Cardiac muscle cell (in vitro differentiated cells and primary cell): ENCODE results near the gene LRRC59. TPM values are rescaled to one million over a fixed set of nuclear protein-coding genes. Genes with fewer than 3 reads are reported as not detected.

Experiments used
- DNase-seq, 2 donors: peaks; one replicate each; pipeline versions ENCODE4 v3.0.0 to v3.0.0-alpha.2; 2010 to 2017; ENCODE audit warnings: low read depth in 1 of 2, low spot score in 1 of 2
- H3K27ac ChIP-seq: fragments of 200-600 bp; sonication (generic); 2 replicates; pipeline ENCODE4 v1.5.1; 2016
- H3K27me3 ChIP-seq: fragments of 200-600 bp; sonication (generic); 2 replicates; pipeline ENCODE4 v1.6.0; 2016; ENCODE audit warnings: control low read depth
- H3K36me3 ChIP-seq: fragments of 200-600 bp; sonication (generic); 2 replicates; pipeline ENCODE4 v1.5.1; 2016; ENCODE audit warnings: control low read depth
- H3K4me1 ChIP-seq: fragments of 200-600 bp; sonication (generic); 2 replicates; pipeline ENCODE4 v1.8.1; 2017; ENCODE audit warnings: low read depth, mild to moderate bottlenecking, mixed run types
- H3K4me3 ChIP-seq: fragments of 200-600 bp; sonication (generic); 2 replicates; pipeline ENCODE4 v1.5.1; 2016; ENCODE audit warnings: mild to moderate bottlenecking
- H3K9me3 ChIP-seq: fragments of 200-600 bp; sonication (generic); 2 replicates; pipeline ENCODE4 v1.5.1; 2017; ENCODE audit warnings: low read depth, mild to moderate bottlenecking, control low read depth
- polyA plus RNA-seq: library from polyadenylated mRNA; unstranded; fragments of >200 nt; fragmentation: Nextera tagmentation; extraction: Ambion mirVana; gene quantifications from 2 replicates; pipeline ENCODE4 v1.2.1, GENCODE V29; 2016
- total RNA-seq: library from RNA; depleted of rRNA; stranded (reverse); fragments of >200 nt; gene quantifications from 2 replicates; pipeline ENCODE4 v1.2.3, GENCODE V29; 2016
- TF ChIP-seq, protein P1 (sequence below): IDR thresholded peaks from 2 replicates; pipeline ENCODE4 v1.5.1; 2012; ENCODE audit warnings: low read depth, mild to moderate bottlenecking, low read length

The LRRC59 gene
- total and polyA plus RNA-seq, 2 experiments from 2014 or later: 58.9 to 60.3 TPM

DNA sequence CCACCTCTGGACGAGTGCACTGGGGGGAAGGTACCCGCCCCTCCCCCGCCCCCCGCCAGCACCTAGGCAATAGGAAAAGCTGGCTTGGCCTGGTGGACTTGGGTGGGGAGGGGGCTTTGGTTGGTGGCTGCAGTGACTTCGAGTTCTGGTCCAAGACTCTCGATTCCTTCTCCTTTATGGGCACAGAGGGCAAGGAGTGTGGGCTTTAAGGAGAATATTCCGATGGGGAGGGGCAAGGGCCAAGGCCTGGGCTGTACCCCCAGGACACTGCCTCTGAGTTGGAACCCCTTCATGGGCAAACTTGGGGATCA lies 29.1 kb upstream of the LRRC59 start:
- no peaks in the 10 kb centered on the region for H3K27me3 ChIP-seq
- H3K36me3 ChIP-seq: no peaks in the 10 kb centered on the region
- H3K9me3 ChIP-seq: no peaks in the 10 kb centered on the region
- peak overlapping the region; percentile 56 for H3K4me3 ChIP-seq
- TF ChIP-seq, protein P1, sequence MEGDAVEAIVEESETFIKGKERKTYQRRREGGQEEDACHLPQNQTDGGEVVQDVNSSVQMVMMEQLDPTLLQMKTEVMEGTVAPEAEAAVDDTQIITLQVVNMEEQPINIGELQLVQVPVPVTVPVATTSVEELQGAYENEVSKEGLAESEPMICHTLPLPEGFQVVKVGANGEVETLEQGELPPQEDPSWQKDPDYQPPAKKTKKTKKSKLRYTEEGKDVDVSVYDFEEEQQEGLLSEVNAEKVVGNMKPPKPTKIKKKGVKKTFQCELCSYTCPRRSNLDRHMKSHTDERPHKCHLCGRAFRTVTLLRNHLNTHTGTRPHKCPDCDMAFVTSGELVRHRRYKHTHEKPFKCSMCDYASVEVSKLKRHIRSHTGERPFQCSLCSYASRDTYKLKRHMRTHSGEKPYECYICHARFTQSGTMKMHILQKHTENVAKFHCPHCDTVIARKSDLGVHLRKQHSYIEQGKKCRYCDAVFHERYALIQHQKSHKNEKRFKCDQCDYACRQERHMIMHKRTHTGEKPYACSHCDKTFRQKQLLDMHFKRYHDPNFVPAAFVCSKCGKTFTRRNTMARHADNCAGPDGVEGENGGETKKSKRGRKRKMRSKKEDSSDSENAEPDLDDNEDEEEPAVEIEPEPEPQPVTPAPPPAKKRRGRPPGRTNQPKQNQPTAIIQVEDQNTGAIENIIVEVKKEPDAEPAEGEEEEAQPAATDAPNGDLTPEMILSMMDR: no peak
- H3K4me1 ChIP-seq: peaks cover 39% of the 10 kb centered on the region
- DNase-seq: no peak
- peak overlapping the region; percentile 68 for H3K27ac ChIP-seq

DNA sequence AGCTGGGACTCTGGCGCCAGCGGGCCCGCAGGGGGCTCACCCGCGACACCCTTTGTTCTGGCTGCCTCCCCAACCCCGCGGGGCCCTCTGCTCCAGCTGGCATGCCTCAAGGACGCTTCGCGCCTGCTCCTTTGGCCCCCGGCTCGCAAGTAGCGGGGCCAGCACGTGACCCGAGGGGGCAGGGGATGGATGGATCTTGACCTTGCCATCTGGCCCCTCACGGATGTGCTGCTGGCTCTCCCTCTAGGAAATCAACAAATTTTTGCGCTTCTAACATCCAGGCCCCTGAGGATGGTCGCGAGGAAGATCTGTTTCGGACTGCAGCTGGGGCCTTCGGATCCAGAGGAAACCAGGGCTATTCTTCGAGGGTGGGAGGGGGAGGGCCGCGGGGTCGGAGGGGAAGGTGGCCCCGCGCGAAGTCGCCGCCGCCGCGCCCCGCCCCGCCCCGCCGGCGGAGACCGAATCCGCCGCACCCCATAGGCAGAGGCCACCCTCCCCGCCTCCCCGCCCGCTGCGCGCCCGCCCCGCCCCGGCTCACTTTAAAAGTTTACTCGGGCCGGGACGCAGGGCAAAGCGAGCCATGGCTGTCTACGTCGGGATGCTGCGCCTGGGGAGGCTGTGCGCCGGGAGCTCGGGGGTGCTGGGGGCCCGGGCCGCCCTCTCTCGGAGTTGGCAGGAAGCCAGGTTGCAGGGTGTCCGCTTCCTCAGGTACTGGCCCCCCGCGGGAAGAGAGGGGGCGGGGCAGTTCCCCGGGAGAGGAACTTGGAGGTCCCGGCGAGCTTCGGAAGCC lies 28.6 kb upstream of the LRRC59 start, which contains the start of gene ACSF2:
Gene ACSF2 (plus strand): TSS at position 537 of the 790 bp plus-strand sequence. CDS start 44 bp downstream, at position 581.
- no peaks in the 10 kb centered on the region for H3K27me3 ChIP-seq
- TF ChIP-seq, protein P1: no peak
- H3K27ac ChIP-seq: peak within 1 kb of the TSS; percentile 68
- peak; percentile 65 to 86 for DNase-seq
- H3K9me3 ChIP-seq: no peaks in the 10 kb centered on the region
- H3K4me1 ChIP-seq: peaks cover 37% of the 10 kb centered on the region
- peak within 1 kb of the TSS; percentile 56 for H3K4me3 ChIP-seq
- no peaks in the 10 kb centered on the region for H3K36me3 ChIP-seq

DNA sequence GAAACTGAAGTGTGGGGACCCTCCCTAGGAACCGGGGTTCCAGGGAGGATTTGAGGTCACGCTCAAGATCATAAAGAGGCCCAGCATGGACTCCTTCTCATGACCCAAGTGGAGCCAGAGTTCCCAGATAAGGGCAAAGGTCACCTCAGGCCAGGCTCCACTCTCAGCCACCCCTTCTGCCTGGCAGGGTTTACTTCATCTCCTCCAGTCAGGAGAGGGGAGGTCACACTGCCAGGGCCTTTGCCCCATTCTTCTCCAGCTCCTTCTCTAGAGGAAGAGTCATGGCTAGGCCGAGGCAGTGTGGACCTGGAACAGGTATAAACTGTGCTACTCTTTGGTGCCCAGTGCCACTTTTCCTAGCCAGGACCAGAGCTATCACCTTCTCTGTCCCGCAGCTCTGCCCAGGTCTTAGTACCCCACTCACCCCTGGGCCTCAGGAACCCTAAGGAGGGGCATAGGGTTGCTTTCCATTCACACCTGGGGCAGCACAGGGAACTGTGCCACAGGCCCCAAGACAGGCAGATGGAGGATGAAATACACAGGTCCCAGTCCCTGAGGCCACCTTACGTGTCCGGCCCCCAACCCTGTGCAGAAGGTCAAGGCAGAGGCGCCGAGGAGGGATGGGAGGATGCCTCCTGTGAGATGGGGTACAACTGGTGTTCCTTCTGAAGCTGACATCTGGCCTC lies 27.8 kb upstream of the LRRC59 start:
- peak overlapping the region; percentile 68 for H3K27ac ChIP-seq
- no peaks in the 10 kb centered on the region for H3K36me3 ChIP-seq
- no peak for DNase-seq
- no peaks in the 10 kb centered on the region for H3K9me3 ChIP-seq
- peak overlapping the region; percentile 56 for H3K4me3 ChIP-seq
- no peaks in the 10 kb centered on the region for H3K27me3 ChIP-seq
- TF ChIP-seq, protein P1: no peak
- H3K4me1 ChIP-seq: peaks cover 36% of the 10 kb centered on the region

DNA sequence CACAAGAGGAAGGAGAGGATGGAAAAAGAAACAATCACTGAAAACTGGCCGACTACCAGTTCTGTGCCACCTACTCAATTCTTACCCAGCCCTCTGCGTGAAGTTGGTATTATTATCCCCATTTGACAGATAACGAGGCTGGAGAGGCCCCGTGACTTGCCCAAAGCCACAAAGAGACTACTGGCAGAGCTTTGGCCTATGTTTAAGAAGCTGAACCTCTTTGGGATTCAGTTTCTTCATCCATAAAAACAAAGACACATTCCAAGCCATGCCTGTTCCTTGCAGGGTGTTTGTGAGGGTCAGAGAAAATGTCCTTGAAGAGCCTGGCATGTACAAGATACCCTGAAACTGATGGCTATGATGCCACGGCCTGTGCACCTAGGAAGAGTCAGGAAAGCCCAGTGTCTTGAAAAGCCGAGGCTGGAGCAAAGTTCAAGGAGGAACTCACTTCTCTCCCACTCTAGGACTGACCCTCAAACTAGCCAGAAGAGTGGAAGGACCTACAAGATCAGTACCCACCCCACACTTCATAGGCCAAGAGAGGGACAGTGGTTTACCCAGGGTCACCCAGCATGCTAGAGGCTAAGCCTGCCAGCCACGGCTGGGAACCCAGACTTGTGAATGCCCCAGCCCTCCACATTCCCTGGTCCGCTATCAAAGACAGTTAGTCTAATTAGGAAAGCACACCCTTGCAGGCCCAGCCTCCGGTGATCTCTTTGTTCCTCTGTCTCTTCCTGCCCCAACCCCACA lies 27.1 kb upstream of the LRRC59 start:
- H3K36me3 ChIP-seq: no peaks in the 10 kb centered on the region
- peaks cover 36% of the 10 kb centered on the region for H3K4me1 ChIP-seq
- H3K27me3 ChIP-seq: no peaks in the 10 kb centered on the region
- DNase-seq: no peak
- no peak overlapping the region for H3K4me3 ChIP-seq
- TF ChIP-seq, protein P1: no peak
- H3K27ac ChIP-seq: peak overlapping the region; percentile 68
- H3K9me3 ChIP-seq: no peaks in the 10 kb centered on the region

DNA sequence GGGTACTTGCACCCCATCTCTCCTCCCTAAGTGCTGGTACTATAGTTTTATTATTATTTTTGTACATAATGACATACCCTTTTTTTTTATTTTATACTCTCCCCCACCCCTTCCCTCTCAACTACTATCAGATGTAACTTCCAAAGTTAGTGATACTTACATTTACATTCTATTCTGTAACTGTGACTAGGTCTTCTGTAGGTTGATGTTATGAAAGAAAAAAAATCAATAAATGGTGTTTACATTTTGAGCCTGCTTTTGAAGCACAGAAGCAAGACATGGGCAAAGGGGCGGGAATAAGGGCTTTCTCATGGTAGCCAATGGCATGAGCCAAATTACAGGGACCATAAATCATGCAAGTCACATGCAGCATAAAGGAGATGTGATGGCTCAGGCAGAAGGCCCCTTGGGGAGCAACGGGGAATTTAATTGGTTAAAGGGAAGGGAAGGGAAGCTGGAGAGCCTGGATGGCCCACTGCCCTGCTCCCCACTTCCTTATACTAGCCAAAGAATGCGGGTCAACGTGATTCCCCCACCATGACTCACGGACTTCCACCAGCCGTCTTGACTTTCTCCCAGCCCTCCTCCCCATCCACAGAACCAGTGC lies 26.3 kb upstream of the LRRC59 start:
- H3K4me3 ChIP-seq: no peak overlapping the region
- TF ChIP-seq, protein P1: no peak
- DNase-seq: peak in 1 of 2 donors; percentile 94
- H3K4me1 ChIP-seq: peaks cover 34% of the 10 kb centered on the region
- H3K27ac ChIP-seq: no peak overlapping the region
- no peaks in the 10 kb centered on the region for H3K27me3 ChIP-seq
- no peaks in the 10 kb centered on the region for H3K9me3 ChIP-seq
- no peaks in the 10 kb centered on the region for H3K36me3 ChIP-seq
